GM23338 (cell line): ENCODE data around the gene PRKCH. TPM values are rescaled to one million over a fixed set of nuclear protein-coding genes. Genes with fewer than 3 reads are reported as not detected.

Experiments
- ATAC-seq: fragments of 200-7000 bp; cut with Tn5 transposase; 3 replicates; pipeline ENCODE4 v1.9.1; 2020
- DNase-seq: peaks from one replicate; pipeline ENCODE4 v3.0.0-alpha.2; 2015; ENCODE audit warnings: low spot score
- H2AFZ ChIP-seq: fragments of 200-600 bp; sonication (generic); 2 replicates; pipeline ENCODE4 v1.8.0; 2016; ENCODE audit warnings: antibody characterized with exemption, mild to moderate bottlenecking, moderate library complexity
- H3F3A ChIP-seq: fragments of 200-600 bp; sonication (generic); replicated peaks from 2 replicates; pipeline ENCODE4 v1.8.0; 2017; ENCODE audit warnings: antibody characterized with exemption, mixed run types, low read depth
- H3K27ac ChIP-seq: fragments of 200-600 bp; sonication (generic); 2 replicates; pipeline ENCODE4 v1.6.1; 2016; ENCODE audit warnings: low read depth
- H3K27me3 ChIP-seq: fragments of 200-600 bp; sonication (generic); 2 replicates; pipeline ENCODE4 v1.8.0; 2016; ENCODE audit warnings: mild to moderate bottlenecking, mixed run types, moderate library complexity; ENCODE audit not compliant: insufficient read depth
- H3K36me3 ChIP-seq: fragments of 200-600 bp; sonication (generic); 2 replicates; pipeline ENCODE4 v1.8.0; 2016; ENCODE audit warnings: mild to moderate bottlenecking; ENCODE audit not compliant: insufficient read depth
- H3K4me1 ChIP-seq: fragments of 200-600 bp; sonication (generic); 2 replicates; pipeline ENCODE4 v1.8.0; 2016; ENCODE audit warnings: mild to moderate bottlenecking, moderate library complexity; ENCODE audit not compliant: insufficient read depth
- H3K4me2 ChIP-seq: fragments of 200-600 bp; sonication (generic); 2 replicates; pipeline ENCODE4 v1.7.1; 2017; ENCODE audit warnings: mixed run types
- H3K4me3 ChIP-seq: fragments of 200-600 bp; sonication (generic); 2 replicates; pipeline ENCODE4 v1.6.1; 2016; ENCODE audit warnings: mixed run types
- H3K79me2 ChIP-seq: fragments of 200-600 bp; sonication (generic); replicated peaks from 2 replicates; pipeline ENCODE4 v1.8.0; 2017; ENCODE audit warnings: mild to moderate bottlenecking; ENCODE audit not compliant: insufficient read depth
- H3K9me2 ChIP-seq: fragments of 200-600 bp; sonication (generic); 2 replicates; pipeline ENCODE4 v1.8.0; 2017; ENCODE audit not compliant: insufficient read depth
- H4K20me1 ChIP-seq: fragments of 200-600 bp; sonication (generic); replicated peaks from 2 replicates; pipeline ENCODE4 v1.8.0; 2017; ENCODE audit warnings: mild to moderate bottlenecking; ENCODE audit not compliant: insufficient read depth
- H3K27ac Mint-ChIP-seq: 2 replicates; pipeline ENCODE4 v1.8.0; 2020; ENCODE audit warnings: inconsistent platforms, mild to moderate bottlenecking, moderate library complexity, mixed read lengths
- H3K27me3 Mint-ChIP-seq: 3 replicates; pipeline ENCODE4 v1.8.0; 2022; ENCODE audit warnings: low read depth, mild to moderate bottlenecking, moderate library complexity, mixed read lengths, inconsistent platforms; ENCODE audit not compliant: insufficient read depth, poor library complexity
- H3K36me3 Mint-ChIP-seq: 3 replicates; pipeline ENCODE4 v1.8.0; 2021; ENCODE audit warnings: low read depth, mild to moderate bottlenecking, inconsistent platforms, moderate library complexity, mixed read lengths
- H3K4me1 Mint-ChIP-seq: 3 replicates; pipeline ENCODE4 v1.8.0; 2020; ENCODE audit warnings: mild to moderate bottlenecking, inconsistent platforms, mixed read lengths
- H3K4me3 Mint-ChIP-seq: 3 replicates; pipeline ENCODE4 v1.8.0; 2021; ENCODE audit warnings: moderate library complexity, mild to moderate bottlenecking, inconsistent platforms, mixed read lengths
- H3K9me3 Mint-ChIP-seq: 3 replicates; pipeline ENCODE4 v1.8.0; 2020; ENCODE audit warnings: moderate library complexity, mild to moderate bottlenecking, inconsistent platforms, mixed read lengths
- CREB1 ChIP-seq: fragments of 250-450 bp; sonication (Bioruptor Pico); IDR thresholded peaks from 2 replicates; pipeline ENCODE4 v1.5.0; 2020; ENCODE audit warnings: low read depth, mild to moderate bottlenecking, moderate library complexity
- ETS1 ChIP-seq: IDR thresholded peaks from 2 replicates; pipeline ENCODE4 v1.6.1; 2016; ENCODE audit warnings: antibody characterized with exemption
- EZH2 ChIP-seq: fragments of 200-600 bp; sonication (generic); IDR thresholded peaks from one replicate; pipeline ENCODE4 v1.8.0; 2017; ENCODE audit warnings: antibody characterized with exemption, mild to moderate bottlenecking, low read depth; ENCODE audit not compliant: unreplicated experiment
- EZH2phosphoT487 ChIP-seq: fragments of 200-600 bp; sonication (generic); IDR thresholded peaks from one replicate; pipeline ENCODE4 v1.8.1; 2018; ENCODE audit warnings: antibody characterized with exemption; ENCODE audit not compliant: unreplicated experiment
- JUNB ChIP-seq: IDR thresholded peaks from one replicate; pipeline ENCODE4 v1.6.1; 2016; ENCODE audit warnings: antibody characterized with exemption; ENCODE audit not compliant: unreplicated experiment
- NANOG ChIP-seq: IDR thresholded peaks from 2 replicates; pipeline ENCODE4 v1.6.1; 2016; ENCODE audit warnings: antibody characterized with exemption, borderline replicate concordance
- POLR2AphosphoS5 ChIP-seq: IDR thresholded peaks from 2 replicates; pipeline ENCODE4 v1.6.1; 2016; ENCODE audit warnings: antibody characterized with exemption, low read depth
- ZNF114 ChIP-seq: fragments of 250-450 bp; sonication (Bioruptor Pico); IDR thresholded peaks from 2 replicates; pipeline ENCODE4 v1.5.0; 2020; ENCODE audit warnings: mild to moderate bottlenecking, moderate library complexity
- ZNF331 ChIP-seq: fragments of 250-450 bp; sonication (Bioruptor Pico); IDR thresholded peaks from 2 replicates; pipeline ENCODE4 v1.5.0; 2020; ENCODE audit warnings: low read depth, mild to moderate bottlenecking, moderate library complexity
- polyA plus RNA-seq: library from polyadenylated mRNA; unstranded; fragments of >200 nt; fragmentation: Nextera tagmentation; extraction: Ambion mirVana; gene quantifications from 2 replicates; pipeline ENCODE4 v1.2.1, GENCODE V29; 2016
- total RNA-seq: library from RNA; depleted of rRNA; stranded (reverse); fragments of >200 nt; shearing (Covaris generic); gene quantifications from 2 replicates; pipeline ENCODE4 v1.2.3, GENCODE V29; 2014
- TF ChIP-seq, protein P1 (sequence below), 2 experiments: fragments of 200-600 bp in 1 of 2; sonication (generic) in 1 of 2; conservative IDR thresholded peaks; 2 replicates each; pipeline versions ENCODE4 v1.5.1 to v1.6.1; 2016 to 2017; ENCODE audit warnings: antibody characterized with exemption in 2 of 2, low read depth in 2 of 2, mild to moderate bottlenecking in 2 of 2, moderate library complexity in 1 of 2
- TF ChIP-seq, protein P2 (sequence below): IDR thresholded peaks from one replicate; pipeline ENCODE4 v1.6.1; 2018; ENCODE audit warnings: antibody characterized with exemption; ENCODE audit not compliant: unreplicated experiment
- TF ChIP-seq, protein P3 (sequence below): fragments of 250-450 bp; sonication (Bioruptor Pico); IDR thresholded peaks from 2 replicates; pipeline ENCODE4 v1.5.0; 2020; ENCODE audit warnings: mild to moderate bottlenecking, moderate library complexity

The PRKCH gene
- total and polyA plus RNA-seq, 2 experiments from 2014 or later, result 5.4 to 10.1 TPM

GRCh38 chr14:61343991-61344405, 22.6 kb downstream of the PRKCH start:
- H3K27ac Mint-ChIP-seq, result no peak overlapping the region
- no peak overlapping the region for H3K4me2 ChIP-seq
- H3K4me1 Mint-ChIP-seq, result peaks cover 2% of the 10 kb centered on the region; the same call in 2 of the 3 replicates
- no peak overlapping the region for H3K4me3 ChIP-seq
- no peak overlapping the region for H3K27ac ChIP-seq
- no peaks in the 10 kb centered on the region for H3K36me3 ChIP-seq
- H3K4me1 ChIP-seq, result no peaks in the 10 kb centered on the region
- no peak for DNase-seq
- H3K9me3 Mint-ChIP-seq, result no peaks in the 10 kb centered on the region
- no peaks in the 10 kb centered on the region for H3F3A ChIP-seq
- no peak for ATAC-seq
- no peaks in the 10 kb centered on the region for H3K27me3 Mint-ChIP-seq
- H2AFZ ChIP-seq, result no peak overlapping the region
- no peak for TF ChIP-seq EZH2
- no peak for TF ChIP-seq CREB1 (CRISPR knock-in tag)
- TF ChIP-seq NANOG, result no peak
- TF ChIP-seq ETS1, result no peak
- TF ChIP-seq POLR2AphosphoS5, result no peak
- no peak for TF ChIP-seq JUNB
- no peak for TF ChIP-seq ZNF114 (CRISPR knock-in tag)
- TF ChIP-seq, protein P1, sequence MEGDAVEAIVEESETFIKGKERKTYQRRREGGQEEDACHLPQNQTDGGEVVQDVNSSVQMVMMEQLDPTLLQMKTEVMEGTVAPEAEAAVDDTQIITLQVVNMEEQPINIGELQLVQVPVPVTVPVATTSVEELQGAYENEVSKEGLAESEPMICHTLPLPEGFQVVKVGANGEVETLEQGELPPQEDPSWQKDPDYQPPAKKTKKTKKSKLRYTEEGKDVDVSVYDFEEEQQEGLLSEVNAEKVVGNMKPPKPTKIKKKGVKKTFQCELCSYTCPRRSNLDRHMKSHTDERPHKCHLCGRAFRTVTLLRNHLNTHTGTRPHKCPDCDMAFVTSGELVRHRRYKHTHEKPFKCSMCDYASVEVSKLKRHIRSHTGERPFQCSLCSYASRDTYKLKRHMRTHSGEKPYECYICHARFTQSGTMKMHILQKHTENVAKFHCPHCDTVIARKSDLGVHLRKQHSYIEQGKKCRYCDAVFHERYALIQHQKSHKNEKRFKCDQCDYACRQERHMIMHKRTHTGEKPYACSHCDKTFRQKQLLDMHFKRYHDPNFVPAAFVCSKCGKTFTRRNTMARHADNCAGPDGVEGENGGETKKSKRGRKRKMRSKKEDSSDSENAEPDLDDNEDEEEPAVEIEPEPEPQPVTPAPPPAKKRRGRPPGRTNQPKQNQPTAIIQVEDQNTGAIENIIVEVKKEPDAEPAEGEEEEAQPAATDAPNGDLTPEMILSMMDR (conservative IDR thresholded peaks at IDR 0.05; ENCODE audit: low read depth in 2 of 2), result no peak
- TF ChIP-seq, protein P2, sequence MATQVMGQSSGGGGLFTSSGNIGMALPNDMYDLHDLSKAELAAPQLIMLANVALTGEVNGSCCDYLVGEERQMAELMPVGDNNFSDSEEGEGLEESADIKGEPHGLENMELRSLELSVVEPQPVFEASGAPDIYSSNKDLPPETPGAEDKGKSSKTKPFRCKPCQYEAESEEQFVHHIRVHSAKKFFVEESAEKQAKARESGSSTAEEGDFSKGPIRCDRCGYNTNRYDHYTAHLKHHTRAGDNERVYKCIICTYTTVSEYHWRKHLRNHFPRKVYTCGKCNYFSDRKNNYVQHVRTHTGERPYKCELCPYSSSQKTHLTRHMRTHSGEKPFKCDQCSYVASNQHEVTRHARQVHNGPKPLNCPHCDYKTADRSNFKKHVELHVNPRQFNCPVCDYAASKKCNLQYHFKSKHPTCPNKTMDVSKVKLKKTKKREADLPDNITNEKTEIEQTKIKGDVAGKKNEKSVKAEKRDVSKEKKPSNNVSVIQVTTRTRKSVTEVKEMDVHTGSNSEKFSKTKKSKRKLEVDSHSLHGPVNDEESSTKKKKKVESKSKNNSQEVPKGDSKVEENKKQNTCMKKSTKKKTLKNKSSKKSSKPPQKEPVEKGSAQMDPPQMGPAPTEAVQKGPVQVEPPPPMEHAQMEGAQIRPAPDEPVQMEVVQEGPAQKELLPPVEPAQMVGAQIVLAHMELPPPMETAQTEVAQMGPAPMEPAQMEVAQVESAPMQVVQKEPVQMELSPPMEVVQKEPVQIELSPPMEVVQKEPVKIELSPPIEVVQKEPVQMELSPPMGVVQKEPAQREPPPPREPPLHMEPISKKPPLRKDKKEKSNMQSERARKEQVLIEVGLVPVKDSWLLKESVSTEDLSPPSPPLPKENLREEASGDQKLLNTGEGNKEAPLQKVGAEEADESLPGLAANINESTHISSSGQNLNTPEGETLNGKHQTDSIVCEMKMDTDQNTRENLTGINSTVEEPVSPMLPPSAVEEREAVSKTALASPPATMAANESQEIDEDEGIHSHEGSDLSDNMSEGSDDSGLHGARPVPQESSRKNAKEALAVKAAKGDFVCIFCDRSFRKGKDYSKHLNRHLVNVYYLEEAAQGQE, result no peak
- TF ChIP-seq, protein P3, sequence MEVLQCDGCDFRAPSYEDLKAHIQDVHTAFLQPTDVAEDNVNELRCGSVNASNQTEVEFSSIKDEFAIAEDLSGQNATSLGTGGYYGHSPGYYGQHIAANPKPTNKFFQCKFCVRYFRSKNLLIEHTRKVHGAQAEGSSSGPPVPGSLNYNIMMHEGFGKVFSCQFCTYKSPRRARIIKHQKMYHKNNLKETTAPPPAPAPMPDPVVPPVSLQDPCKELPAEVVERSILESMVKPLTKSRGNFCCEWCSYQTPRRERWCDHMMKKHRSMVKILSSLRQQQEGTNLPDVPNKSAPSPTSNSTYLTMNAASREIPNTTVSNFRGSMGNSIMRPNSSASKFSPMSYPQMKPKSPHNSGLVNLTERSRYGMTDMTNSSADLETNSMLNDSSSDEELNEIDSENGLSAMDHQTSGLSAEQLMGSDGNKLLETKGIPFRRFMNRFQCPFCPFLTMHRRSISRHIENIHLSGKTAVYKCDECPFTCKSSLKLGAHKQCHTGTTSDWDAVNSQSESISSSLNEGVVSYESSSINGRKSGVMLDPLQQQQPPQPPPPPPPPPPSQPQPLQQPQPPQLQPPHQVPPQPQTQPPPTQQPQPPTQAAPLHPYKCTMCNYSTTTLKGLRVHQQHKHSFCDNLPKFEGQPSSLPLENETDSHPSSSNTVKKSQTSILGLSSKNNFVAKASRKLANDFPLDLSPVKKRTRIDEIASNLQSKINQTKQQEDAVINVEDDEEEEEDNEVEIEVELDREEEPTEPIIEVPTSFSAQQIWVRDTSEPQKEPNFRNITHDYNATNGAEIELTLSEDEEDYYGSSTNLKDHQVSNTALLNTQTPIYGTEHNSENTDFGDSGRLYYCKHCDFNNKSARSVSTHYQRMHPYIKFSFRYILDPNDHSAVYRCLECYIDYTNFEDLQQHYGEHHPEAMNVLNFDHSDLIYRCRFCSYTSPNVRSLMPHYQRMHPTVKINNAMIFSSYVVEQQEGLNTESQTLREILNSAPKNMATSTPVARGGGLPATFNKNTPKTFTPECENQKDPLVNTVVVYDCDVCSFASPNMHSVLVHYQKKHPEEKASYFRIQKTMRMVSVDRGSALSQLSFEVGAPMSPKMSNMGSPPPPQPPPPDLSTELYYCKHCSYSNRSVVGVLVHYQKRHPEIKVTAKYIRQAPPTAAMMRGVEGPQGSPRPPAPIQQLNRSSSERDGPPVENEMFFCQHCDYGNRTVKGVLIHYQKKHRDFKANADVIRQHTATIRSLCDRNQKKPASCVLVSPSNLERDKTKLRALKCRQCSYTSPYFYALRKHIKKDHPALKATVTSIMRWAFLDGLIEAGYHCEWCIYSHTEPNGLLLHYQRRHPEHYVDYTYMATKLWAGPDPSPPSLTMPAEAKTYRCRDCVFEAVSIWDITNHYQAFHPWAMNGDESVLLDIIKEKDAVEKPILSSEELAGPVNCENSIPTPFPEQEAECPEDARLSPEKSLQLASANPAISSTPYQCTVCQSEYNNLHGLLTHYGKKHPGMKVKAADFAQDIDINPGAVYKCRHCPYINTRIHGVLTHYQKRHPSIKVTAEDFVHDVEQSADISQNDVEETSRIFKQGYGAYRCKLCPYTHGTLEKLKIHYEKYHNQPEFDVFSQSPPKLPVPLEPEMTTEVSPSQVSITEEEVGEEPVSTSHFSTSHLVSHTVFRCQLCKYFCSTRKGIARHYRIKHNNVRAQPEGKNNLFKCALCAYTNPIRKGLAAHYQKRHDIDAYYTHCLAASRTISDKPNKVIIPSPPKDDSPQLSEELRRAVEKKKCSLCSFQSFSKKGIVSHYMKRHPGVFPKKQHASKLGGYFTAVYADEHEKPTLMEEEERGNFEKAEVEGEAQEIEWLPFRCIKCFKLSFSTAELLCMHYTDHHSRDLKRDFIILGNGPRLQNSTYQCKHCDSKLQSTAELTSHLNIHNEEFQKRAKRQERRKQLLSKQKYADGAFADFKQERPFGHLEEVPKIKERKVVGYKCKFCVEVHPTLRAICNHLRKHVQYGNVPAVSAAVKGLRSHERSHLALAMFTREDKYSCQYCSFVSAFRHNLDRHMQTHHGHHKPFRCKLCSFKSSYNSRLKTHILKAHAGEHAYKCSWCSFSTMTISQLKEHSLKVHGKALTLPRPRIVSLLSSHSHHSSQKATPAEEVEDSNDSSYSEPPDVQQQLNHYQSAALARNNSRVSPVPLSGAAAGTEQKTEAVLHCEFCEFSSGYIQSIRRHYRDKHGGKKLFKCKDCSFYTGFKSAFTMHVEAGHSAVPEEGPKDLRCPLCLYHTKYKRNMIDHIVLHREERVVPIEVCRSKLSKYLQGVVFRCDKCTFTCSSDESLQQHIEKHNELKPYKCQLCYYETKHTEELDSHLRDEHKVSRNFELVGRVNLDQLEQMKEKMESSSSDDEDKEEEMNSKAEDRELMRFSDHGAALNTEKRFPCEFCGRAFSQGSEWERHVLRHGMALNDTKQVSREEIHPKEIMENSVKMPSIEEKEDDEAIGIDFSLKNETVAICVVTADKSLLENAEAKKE (CRISPR knock-in tag), result no peak
- TF ChIP-seq ZNF331 (CRISPR knock-in tag), result no peak
- TF ChIP-seq EZH2phosphoT487, result no peak
- no peaks in the 10 kb centered on the region for H3K79me2 ChIP-seq
- no peaks in the 10 kb centered on the region for H3K9me2 ChIP-seq
- no peaks in the 10 kb centered on the region for H4K20me1 ChIP-seq
- H3K27me3 ChIP-seq, result no peaks in the 10 kb centered on the region
- no peaks in the 10 kb centered on the region for H3K36me3 Mint-ChIP-seq
- no peak overlapping the region for H3K4me3 Mint-ChIP-seq
